HepG2 (cell line): ENCODE measurements around the gene TK1. TPM values are rescaled to one million over a fixed set of nuclear protein-coding genes. Genes with fewer than 3 reads are reported as not detected.
A peak's percentile ranks its signal among the peaks of the same experiment; 100 is the strongest.

Experiments
- ATAC-seq: fragments of 200-7000 bp; cut with Tn5 transposase; 3 replicates; pipeline ENCODE4 v1.9.1; 2020; ENCODE audit warnings: mild to moderate bottlenecking, moderate library complexity
- BruUV-seq: library from RNA; stranded (reverse); fragments of 400-500 nt; replicated peaks from 2 replicates; lab custom pipeline; 2021; lab: Mats Ljungman, UMichigan
- CTCF ChIA-PET: fragments of 300-600 bp; formaldehyde crosslinking; extraction: SDS; loops from one replicate; lab custom pipeline; 2021; ENCODE audit warnings: low total read pairs, inconsistent platforms, low intra/inter-chr PET ratio; lab: Yijun Ruan, JAX
- POLR2A ChIA-PET: fragments of 350-600 bp; sonication (Branson Sonifier 250); formaldehyde crosslinking; loops from one replicate; lab custom pipeline; 2020; ENCODE audit warnings: antibody characterized with exemption, inconsistent platforms; lab: Yijun Ruan, JAX
- DNase-seq: peaks from one replicate; pipeline ENCODE4 v3.0.0-alpha.2; 2015; ENCODE audit warnings: low spot score
- FAIRE-seq: peaks from 3 replicates; lab custom pipeline; 2011; peaks lifted over from hg19 to GRCh38; lab: Jason Lieb, UNC
- H2AFZ ChIP-seq: one replicate; pipeline ENCODE4 v1.6.1; 2011; ENCODE audit warnings: low read length, inconsistent platforms
- H3K27ac ChIP-seq: fragments of 300-600 bp; 3 replicates; pipeline ENCODE4 v1.8.0; 2011; ENCODE audit warnings: mixed run types, mild to moderate bottlenecking, mixed read lengths, low read length, inconsistent platforms; ENCODE audit not compliant: insufficient read depth; ENCODE audit errors: extremely low read length
- H3K27me3 ChIP-seq, 2 experiments: fragments of 200-600 bp in 1 of 2; 2 replicates in 1 of 2; 3 replicates in 1 of 2; pipeline versions ENCODE4 v1.6.0 to v1.8.0; 2011; ENCODE audit warnings: low read length in 2 of 2, mild to moderate bottlenecking in 2 of 2, moderate library complexity in 2 of 2, inconsistent platforms in 1 of 2; ENCODE audit not compliant: insufficient read depth in 2 of 2, control insufficient read depth in 1 of 2
- H3K36me3 ChIP-seq, 2 experiments: fragments of 200-600 bp in 1 of 2; replicated peaks in 1 of 2; 2 replicates in 1 of 2; 3 replicates in 1 of 2; pipeline versions ENCODE4 v1.5.1 to v1.8.0; 2011; ENCODE audit warnings: low read length in 2 of 2, inconsistent platforms in 1 of 2; ENCODE audit not compliant: insufficient read depth in 2 of 2, control insufficient read depth in 1 of 2
- H3K4me1 ChIP-seq: 2 replicates; pipeline ENCODE4 v1.5.1; 2012; ENCODE audit warnings: low read length, inconsistent platforms; ENCODE audit not compliant: insufficient read depth
- H3K4me2 ChIP-seq: 2 replicates; pipeline ENCODE4 v1.6.0; 2011; ENCODE audit warnings: low read depth, low read length, inconsistent platforms
- H3K4me3 ChIP-seq, 3 experiments: fragments of 200-600 bp in 1 of 3; sonication (generic), shearing (Covaris generic) in 1 of 3; replicated peaks in 1 of 3; 2 replicates each; pipeline ENCODE4 v1.5.1; 2011 to 2016; ENCODE audit warnings: low read length in 3 of 3, inconsistent platforms in 2 of 3, low read depth in 2 of 3, mild to moderate bottlenecking in 2 of 3, control low read depth in 1 of 3, mixed read lengths in 1 of 3; ENCODE audit not compliant: insufficient read depth in 1 of 3
- H3K79me2 ChIP-seq: one replicate; pipeline ENCODE4 v1.6.1; 2011; ENCODE audit warnings: low read length, inconsistent platforms; ENCODE audit not compliant: insufficient read depth
- H3K9ac ChIP-seq: 2 replicates; pipeline ENCODE4 v1.6.0; 2011; ENCODE audit warnings: mild to moderate bottlenecking, low read depth, low read length, inconsistent platforms; ENCODE audit not compliant: insufficient read depth
- H3K9me3 ChIP-seq: 2 replicates; pipeline ENCODE4 v1.5.1; 2012; ENCODE audit warnings: mild to moderate bottlenecking, low read length
- H4K20me1 ChIP-seq: 2 replicates; pipeline ENCODE4 v1.6.0; 2011; ENCODE audit warnings: inconsistent platforms, mild to moderate bottlenecking, low read length, moderate library complexity; ENCODE audit not compliant: insufficient read depth
- BCL3 ChIP-seq: sonication (generic); formaldehyde crosslinking; IDR thresholded peaks from 2 replicates; pipeline ENCODE4 v1.5.1; 2020; ENCODE audit warnings: mild to moderate bottlenecking, missing genetic modification reagents, moderate library complexity
- CCAR2 ChIP-seq: fragments of 200-400 bp; formaldehyde crosslinking; optimal IDR thresholded peaks from 2 replicates; pipeline ENCODE3; 2018; ENCODE audit warnings: low read depth, mild to moderate bottlenecking, low read length, moderate library complexity
- GATA4 ChIP-seq: sonication (generic); IDR thresholded peaks from 2 replicates; pipeline ENCODE4 v1.6.1; 2016; ENCODE audit warnings: antibody characterized with exemption, low read depth, borderline replicate concordance
- POGZ ChIP-seq: sonication (generic); formaldehyde crosslinking; IDR thresholded peaks from 2 replicates; pipeline ENCODE4 v1.4.0; 2020; ENCODE audit warnings: mild to moderate bottlenecking, missing genetic modification reagents
- TMF1 ChIP-seq: sonication (generic); formaldehyde crosslinking; IDR thresholded peaks from 2 replicates; pipeline ENCODE4 v1.8.1; 2022; ENCODE audit warnings: low read depth, missing genetic modification reagents
- ZBTB39 ChIP-seq: sonication (generic); formaldehyde crosslinking; IDR thresholded peaks from 2 replicates; pipeline ENCODE4 v1.5.0; 2020; ENCODE audit warnings: missing genetic modification reagents
- ZNF205 ChIP-seq: IDR thresholded peaks from 2 replicates; pipeline ENCODE4 v1.6.1; 2018; ENCODE audit warnings: missing biosample characterization, missing genetic modification reagents
- WGBS: methylation state at CpG from one replicate; pipeline ENCODE4 v1.1.6; 2017; ENCODE audit warnings: low lambda C conversion rate; 5-methylcytosine and 5-hydroxymethylcytosine counted together
- in situ Hi-C: cut with HindIII; loops from 2 replicates; pipeline ENCODE4 v1.10.0; 2017; ENCODE audit warnings: low pct_unique_long_range_greater_than_20kb; ENCODE audit not compliant: extremely low pct_ligation_motif_present
- intact Hi-C: fragments of 100-400 bp; cut with micrococcal nuclease; formaldehyde crosslinking; loops from one replicate; pipeline ENCODE4 v1.10.0; 2022; ENCODE audit not compliant: unreplicated experiment
- polyA plus RNA-seq, 8 experiments: library from polyadenylated mRNA; depleted of rRNA in 3 of 8; stranded (reverse) in 7 of 8; unstranded in 1 of 8; fragments of >200 nt; fragmentation: Illumina TruSeq in 4 of 8; extraction: Trizol in 4 of 8; gene quantifications; 2 replicates each; pipeline versions ENCODE4 v1.2.1 to v1.2.3, GENCODE V29; 2011 to 2016; ENCODE audit warnings: low read depth in 4 of 8, missing spikeins in 1 of 8, mixed read lengths in 1 of 8; ENCODE audit not compliant: insufficient read depth in 1 of 8
- total RNA-seq, 5 experiments: library from RNA; depleted of rRNA; stranded (reverse); fragments of >200 nt; fragmentation: Illumina TruSeq; extraction: Trizol; gene quantifications; 2 replicates each; pipeline ENCODE4 v1.2.3, GENCODE V29; 2016; ENCODE audit warnings: low read depth in 1 of 5

The TK1 gene
- total and polyA plus RNA-seq, 2 of the 13 experiments (the other 11 are each of a cell fraction or from before 2014, with no cell fraction given), result 45.0 to 96.0 TPM

GRCh38 chr17:78144147-78144719, 42.6 kb downstream of the TK1 start (continued):
- TF ChIP-seq TMF1, result 0 out of 2 replicates have a peak, but pooled peaks have one; percentile 11
- 0 out of 2 replicates have a peak, but pooled peaks have one; percentile 22 for TF ChIP-seq ZNF205 (CRISPR knock-in tag)
- TF ChIP-seq BCL3 (CRISPR knock-in tag), result no peak
- TF ChIP-seq CCAR2, result no peak
- TF ChIP-seq ZBTB39, result 0 out of 2 replicates have a peak, but pooled peaks have one; percentile 8
- no peak for TF ChIP-seq POGZ (CRISPR knock-in tag)

GRCh38 chr17:78143214-78144146, 43.4 kb downstream of the TK1 start:
- CTCF ChIA-PET, result no interaction called here
- Histone ChIP-seq H3K27me3 (peaks cover 9 to 26% of the 10 kb centered on the region in 2 experiments; a peak in 4 of 5 replicates), H3K4me1 (peaks cover 90% of the 10 kb centered on the region), H3K27ac (no peak overlapping the region), H4K20me1 (no peaks in the 10 kb centered on the region), H3K9ac (no peak overlapping the region), H3K4me3 (peak overlapping the region in 1 of 3 experiments; percentile 65; a peak in 1 of 6 replicates), H3K9me3 (no peaks in the 10 kb centered on the region), H3K36me3 (no peaks in the 10 kb centered on the region), H3K79me2 (no peaks in the 10 kb centered on the region), H2AFZ (no peak overlapping the region), H3K4me2 (peak overlapping the region; percentile 78; the same call in 1 of the 2 replicates)
- WGBS, result 49% methylated on average over 21 of the region's 21 CpGs
- no peak for FAIRE-seq
- intact Hi-C loops, result loop anchor here (5.0 kb wide), 2 partner anchors 699 to 784 kb away; partner anchors contain the start of genes TIMP2 and USP36
- BruUV-seq, result no TSS peak
- no peak for DNase-seq
- ATAC-seq, result no peak
- in situ Hi-C loops, result no loop called here
- TF ChIP-seq GATA4 (no peak), TMF1 (0 out of 2 replicates have a peak, but pooled peaks have one; percentile 40)
- POLR2A ChIA-PET, result interaction anchor here (0.6 to 2.2 kb wide), 6 partner anchors 8 to 234 kb away, joined by 4 to 11 read pairs (median 6); partner anchors contain the start of genes AFMID, SYNGR2 and TK1
